HL-60 (cell line): Measurements from ENCODE around the gene C5orf52.
A peak's percentile ranks its signal among the peaks of the same experiment; 100 is the strongest.

Experiments
- DNase-seq, 2 experiments: peaks; one replicate each; pipeline ENCODE4 v3.0.0-alpha.2; 2010 to 2020; ENCODE audit warnings: low read depth in 1 of 2, low spot score in 1 of 2
- H3K27ac ChIP-seq: fragments of 250-450 bp; sonication (Bioruptor Pico); replicated peaks from 2 replicates; pipeline ENCODE4 v1.5.1; 2020; ENCODE audit warnings: mild to moderate bottlenecking, moderate library complexity
- H3K27me3 ChIP-seq: fragments of 250-450 bp; sonication (Bioruptor Pico); 2 replicates; pipeline ENCODE4 v1.5.1; 2021; ENCODE audit warnings: mild to moderate bottlenecking, moderate library complexity; ENCODE audit not compliant: insufficient read depth, poor library complexity, severe bottlenecking
- H3K4me3 ChIP-seq: replicated peaks from 2 replicates; pipeline ENCODE4 v1.5.1; 2011; ENCODE audit warnings: mild to moderate bottlenecking, control low read depth, low read length; ENCODE audit not compliant: insufficient read depth
- CTCF ChIP-seq: IDR thresholded peaks from one replicate; pipeline ENCODE4 v1.5.1; 2011; ENCODE audit warnings: low read length, control low read depth, inconsistent platforms; ENCODE audit not compliant: insufficient read depth
- GABPA ChIP-seq: IDR thresholded peaks from 2 replicates; pipeline ENCODE4 v1.6.1; 2012; ENCODE audit warnings: low read depth
- POLR2AphosphoS5 ChIP-seq: IDR thresholded peaks from 2 replicates; pipeline ENCODE4 v1.6.1; 2012; ENCODE audit warnings: low read depth
- REST ChIP-seq: IDR thresholded peaks from 2 replicates; pipeline ENCODE4 v1.6.1; 2012; ENCODE audit warnings: low read depth; ENCODE audit not compliant: insufficient replicate concordance
- SPI1 ChIP-seq: IDR thresholded peaks from 2 replicates; pipeline ENCODE4 v1.6.1; 2012; ENCODE audit warnings: low read depth, mild to moderate bottlenecking, borderline replicate concordance
- long read RNA-seq: library from polyadenylated mRNA; unstranded; transcript quantifications from one replicate; pipeline ENCODE4 v2.0.0, GENCODE V29; 2020

Gene C5orf52
- long read RNA-seq, result 0 reads

- no peak within 1 kb of the TSS for H3K27ac ChIP-seq
- TF ChIP-seq GABPA (no peak), CTCF (no peak), POLR2AphosphoS5 (no peak), SPI1 (no peak), REST (no peak)
These were observed at the start of gene C5orf52 for GRCh38 chr5:157670662-157671591. Gene C5orf52, plus strand, starts transcription at chr5:157671533. Its CDS starts 82 bp downstream, at chr5:157671615.

GRCh38 chr5:157624144-157624543 is 47.2 kb upstream of the C5orf52 start:
- no peak overlapping the region for H3K27ac ChIP-seq
- TF ChIP-seq REST (no peak), CTCF (no peak)
- no peak overlapping the region for H3K4me3 ChIP-seq
- no peaks in the 10 kb centered on the region for H3K27me3 ChIP-seq
- DNase-seq, result no peak

More at GRCh38 chr5:157670662-157671591, at the start of gene C5orf52:
- Histone ChIP-seq H3K4me3 (peak within 1 kb of the TSS; percentile 42), H3K27me3 (peaks cover 30% of the 10 kb centered on the region)
- peak in 1 of 2 experiments; percentile 8 for DNase-seq

- H3K27ac ChIP-seq, result no peak overlapping the region
- H3K27me3 ChIP-seq, result no peaks in the 10 kb centered on the region
- no peak for TF ChIP-seq CTCF
- no peak for TF ChIP-seq POLR2AphosphoS5
- TF ChIP-seq SPI1, result no peak
- TF ChIP-seq REST, result no peak
- TF ChIP-seq GABPA, result no peak
- no peak overlapping the region for H3K4me3 ChIP-seq
- DNase-seq, result no peak
These were observed 44.5 kb upstream of the C5orf52 start for GRCh38 chr5:157626831-157627230.
